NCI-H187 (cell line): ENCODE data around the gene PLS1.
"Not testable (repeated sequence)": the region's sequence is repeated elsewhere in the genome, so short reads cannot be mapped to it uniquely, and the experiment has no call there.

Experiments used
- DNase-seq, 2 experiments: peaks; one replicate each; lab custom pipeline; 2025; lab: John Stamatoyannopoulos, UW

Gene PLS1

GRCh38 chr3:142596726-142597088, 514 bp downstream of the PLS1 start:
- DNase-seq: no peak

- DNase-seq: no peak
These were observed 1.7 kb downstream of the PLS1 start for GRCh38 chr3:142597906-142598305.

- DNase-seq: no peak
These were observed 5.5 kb downstream of the PLS1 start for GRCh38 chr3:142601713-142602112.

GRCh38 chr3:142602619-142603385, 6.6 kb downstream of the PLS1 start:
- DNase-seq: no peak

- not testable (repeated sequence) for DNase-seq
These were observed 7.2 kb downstream of the PLS1 start for GRCh38 chr3:142603386-142603705.

- no peak for DNase-seq
These were observed 8.7 kb downstream of the PLS1 start for GRCh38 chr3:142604940-142605339.

GRCh38 chr3:142608631-142609030, 12.4 kb downstream of the PLS1 start:
- DNase-seq: no peak

- DNase-seq: no peak
These were observed 12.9 kb downstream of the PLS1 start for GRCh38 chr3:142609136-142609535.

GRCh38 chr3:142611206-142611605, 15.0 kb downstream of the PLS1 start:
- no peak for DNase-seq

- DNase-seq: no peak
These were observed 17.3 kb downstream of the PLS1 start for GRCh38 chr3:142613491-142613890.

- DNase-seq: no peak
These were observed 17.9 kb downstream of the PLS1 start for GRCh38 chr3:142614059-142614626.

- DNase-seq: no peak
These were observed 19.0 kb downstream of the PLS1 start for GRCh38 chr3:142615171-142615570.

GRCh38 chr3:142618917-142619461, 22.8 kb downstream of the PLS1 start:
- DNase-seq: no peak

GRCh38 chr3:142622405-142622804, 26.2 kb downstream of the PLS1 start:
- no peak for DNase-seq

GRCh38 chr3:142623194-142623593, 27.0 kb downstream of the PLS1 start:
- no peak for DNase-seq

- DNase-seq: no peak
These were observed 28.4 kb downstream of the PLS1 start for GRCh38 chr3:142624341-142625152.

GRCh38 chr3:142625153-142625440, 28.9 kb downstream of the PLS1 start:
- DNase-seq: no peak

- no peak for DNase-seq
These were observed 30.8 kb downstream of the PLS1 start for GRCh38 chr3:142626971-142627370.

GRCh38 chr3:142628801-142629200, 32.6 kb downstream of the PLS1 start:
- no peak for DNase-seq

- DNase-seq: no peak
These were observed 36.9 kb downstream of the PLS1 start for GRCh38 chr3:142633073-142633472.

- DNase-seq: no peak
These were observed 39.9 kb downstream of the PLS1 start for GRCh38 chr3:142636050-142636449.

- no peak for DNase-seq
These were observed 40.5 kb downstream of the PLS1 start for GRCh38 chr3:142636664-142637063.

GRCh38 chr3:142638291-142638690, 42.1 kb downstream of the PLS1 start:
- DNase-seq: no peak
